Suprapubic skin (tissue), 4 donors: Measurements from ENCODE around the gene SH3RF1. TPM values are rescaled to one million over a fixed set of nuclear protein-coding genes. Genes with fewer than 3 reads are reported as not detected.

Experiments used
- DNase-seq, 2 donors: peaks; one replicate each; pipeline ENCODE4 v3.0.0-alpha.2; 2019; ENCODE audit warnings: low spot score in 2 of 2
- H3K27ac ChIP-seq: fragments of 200-600 bp; sonication (generic); one replicate; pipeline ENCODE4 v1.5.1; 2019
- H3K27me3 ChIP-seq: fragments of 200-600 bp; sonication (generic); one replicate; pipeline ENCODE4 v1.5.1; 2019
- H3K36me3 ChIP-seq: fragments of 200-600 bp; sonication (generic); one replicate; pipeline ENCODE4 v1.5.1; 2019
- H3K4me1 ChIP-seq: fragments of 200-600 bp; sonication (generic); one replicate; pipeline ENCODE4 v1.5.1; 2019
- H3K4me3 ChIP-seq: fragments of 200-600 bp; sonication (generic); one replicate; pipeline ENCODE4 v1.5.1; 2019; ENCODE audit warnings: mild to moderate bottlenecking
- H3K9me3 ChIP-seq: fragments of 200-600 bp; sonication (generic); one replicate; pipeline ENCODE4 v1.5.1; 2019
- EP300 ChIP-seq: sonication (generic); formaldehyde crosslinking; IDR thresholded peaks from one replicate; pipeline ENCODE4 v1.6.1; 2017; ENCODE audit warnings: antibody characterized with exemption
- POLR2A ChIP-seq, 2 donors: fragments of 450-650 bp; IDR thresholded peaks; one replicate each; pipeline ENCODE4 v1.6.1; 2017; ENCODE audit warnings: antibody characterized with exemption in 2 of 2, mild to moderate bottlenecking in 2 of 2, moderate library complexity in 2 of 2
- POLR2AphosphoS5 ChIP-seq, 3 donors: sonication (generic); formaldehyde crosslinking; IDR thresholded peaks; one replicate each; pipeline ENCODE4 v1.6.1; 2017; ENCODE audit warnings: antibody characterized with exemption in 3 of 3
- WGBS: methylation state at CpG from one replicate; pipeline ENCODE4 v1.1.5; 2018; 5-methylcytosine and 5-hydroxymethylcytosine counted together
- total RNA-seq, 4 donors: library from RNA; depleted of rRNA; stranded (reverse); fragments of >200 nt; gene quantifications; one replicate each; pipeline ENCODE4 v1.1.0, GENCODE V29; 2016
- TF ChIP-seq, protein P1 (sequence below), 2 donors: fragments of 200-600 bp in 1 of 2; fragments of 450-650 bp in 1 of 2; sonication (generic) in 1 of 2; IDR thresholded peaks; one replicate each; pipeline ENCODE4 v1.5.1; 2016 to 2019; ENCODE audit warnings: antibody characterized with exemption in 2 of 2, mild to moderate bottlenecking in 1 of 2, moderate library complexity in 1 of 2

SH3RF1 gene
- total RNA-seq, 4 donors from 2014 or later: 10.8 to 18.1 (median 15.0) TPM

DNA sequence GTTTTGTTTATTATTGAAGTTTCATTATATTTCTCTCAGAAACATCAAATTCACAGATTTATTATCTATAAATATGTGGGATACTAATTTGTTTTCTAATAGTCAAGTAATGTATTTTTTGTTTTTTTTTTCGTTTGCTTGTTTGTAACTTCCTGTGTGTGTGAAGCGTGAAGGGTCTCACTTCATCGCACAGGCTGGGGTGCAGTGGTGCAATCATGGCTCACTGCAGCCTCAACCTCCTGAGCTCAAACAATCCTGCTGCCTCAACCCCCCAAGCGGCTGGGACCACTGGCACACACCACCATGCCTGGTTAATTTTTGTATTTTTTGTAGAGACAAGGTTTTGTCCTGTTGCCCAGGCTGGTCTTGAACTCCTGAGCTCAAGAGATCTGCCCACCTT lies 55.1 kb downstream of the SH3RF1 start:
- WGBS: 69% methylated on average over 4 of the region's 4 CpGs
- TF ChIP-seq EP300: no peak
- TF ChIP-seq, protein P1, sequence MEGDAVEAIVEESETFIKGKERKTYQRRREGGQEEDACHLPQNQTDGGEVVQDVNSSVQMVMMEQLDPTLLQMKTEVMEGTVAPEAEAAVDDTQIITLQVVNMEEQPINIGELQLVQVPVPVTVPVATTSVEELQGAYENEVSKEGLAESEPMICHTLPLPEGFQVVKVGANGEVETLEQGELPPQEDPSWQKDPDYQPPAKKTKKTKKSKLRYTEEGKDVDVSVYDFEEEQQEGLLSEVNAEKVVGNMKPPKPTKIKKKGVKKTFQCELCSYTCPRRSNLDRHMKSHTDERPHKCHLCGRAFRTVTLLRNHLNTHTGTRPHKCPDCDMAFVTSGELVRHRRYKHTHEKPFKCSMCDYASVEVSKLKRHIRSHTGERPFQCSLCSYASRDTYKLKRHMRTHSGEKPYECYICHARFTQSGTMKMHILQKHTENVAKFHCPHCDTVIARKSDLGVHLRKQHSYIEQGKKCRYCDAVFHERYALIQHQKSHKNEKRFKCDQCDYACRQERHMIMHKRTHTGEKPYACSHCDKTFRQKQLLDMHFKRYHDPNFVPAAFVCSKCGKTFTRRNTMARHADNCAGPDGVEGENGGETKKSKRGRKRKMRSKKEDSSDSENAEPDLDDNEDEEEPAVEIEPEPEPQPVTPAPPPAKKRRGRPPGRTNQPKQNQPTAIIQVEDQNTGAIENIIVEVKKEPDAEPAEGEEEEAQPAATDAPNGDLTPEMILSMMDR (IDR thresholded peaks at IDR 0.05): no peak
- TF ChIP-seq POLR2A (IDR thresholded peaks at IDR 0.05): no peak
- TF ChIP-seq POLR2AphosphoS5 (IDR thresholded peaks at IDR 0.05): no peak
- H3K4me3 ChIP-seq: no peak overlapping the region
- no peak overlapping the region for H3K27ac ChIP-seq
- no peak for DNase-seq
- H3K4me1 ChIP-seq: peaks cover 10% of the 10 kb centered on the region
- no peaks in the 10 kb centered on the region for H3K9me3 ChIP-seq
- no peaks in the 10 kb centered on the region for H3K27me3 ChIP-seq
- H3K36me3 ChIP-seq: peaks cover 4% of the 10 kb centered on the region

DNA sequence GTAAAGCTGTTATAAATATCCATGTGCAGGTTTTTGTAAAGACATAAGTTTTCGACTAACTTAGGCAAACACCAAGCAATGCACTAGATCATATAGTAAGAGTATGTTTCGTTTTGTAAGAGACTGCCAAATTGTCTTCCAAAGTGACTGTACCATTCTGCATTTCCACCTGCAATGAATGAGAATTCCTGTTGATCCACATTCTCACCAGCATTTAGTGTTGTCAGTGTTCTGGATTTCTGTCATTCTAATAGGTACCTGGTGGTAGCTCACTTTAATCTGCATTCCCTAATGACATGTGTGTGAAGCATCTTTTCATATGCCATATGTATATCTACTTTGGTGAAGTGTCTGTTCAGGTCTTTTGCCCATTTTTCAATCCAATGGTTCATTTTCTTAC lies 57.8 kb downstream of the SH3RF1 start:
- H3K36me3 ChIP-seq: peaks cover 4% of the 10 kb centered on the region
- no peak overlapping the region for H3K27ac ChIP-seq
- no peak overlapping the region for H3K4me3 ChIP-seq
- no peaks in the 10 kb centered on the region for H3K27me3 ChIP-seq
- WGBS: 87% methylated on average over 2 of the region's 2 CpGs
- TF ChIP-seq POLR2A (IDR thresholded peaks at IDR 0.05) (no peak), POLR2AphosphoS5 (IDR thresholded peaks at IDR 0.05) (no peak), EP300 (no peak)
- TF ChIP-seq, protein P1 (IDR thresholded peaks at IDR 0.05): no peak
- H3K9me3 ChIP-seq: no peaks in the 10 kb centered on the region
- no peak for DNase-seq
- H3K4me1 ChIP-seq: no peaks in the 10 kb centered on the region

DNA sequence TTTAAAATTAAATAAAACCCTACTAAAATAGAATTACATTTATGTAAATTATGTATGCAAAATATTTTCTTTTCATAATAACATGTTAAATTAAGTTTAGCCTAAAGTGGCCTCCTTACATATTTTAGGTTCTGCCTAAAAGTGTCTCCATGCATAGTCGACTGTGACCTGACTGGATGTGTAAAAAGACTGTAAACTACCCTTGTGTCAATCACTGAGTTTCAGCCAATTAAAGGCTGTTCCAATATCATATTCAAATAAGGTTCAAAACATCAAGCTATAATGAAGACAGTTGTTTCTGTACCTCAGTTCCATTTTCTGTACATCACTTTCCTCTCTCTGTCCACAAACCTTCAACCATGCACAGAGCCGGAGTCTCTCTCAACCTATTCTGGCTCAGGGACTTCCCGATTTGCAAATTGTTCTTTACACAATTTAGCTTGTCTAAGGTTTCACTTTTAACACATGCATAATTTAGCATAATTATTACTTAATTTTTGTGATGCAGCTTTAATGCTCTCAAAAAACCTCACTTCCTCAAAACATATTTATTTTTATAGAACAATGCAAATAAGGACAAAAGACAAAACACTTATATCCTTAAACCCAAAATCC lies 60.1 kb downstream of the SH3RF1 start:
- no peak overlapping the region for H3K4me3 ChIP-seq
- no peaks in the 10 kb centered on the region for H3K27me3 ChIP-seq
- WGBS: 80% methylated on average over 3 of the region's 3 CpGs
- peaks cover 4% of the 10 kb centered on the region for H3K36me3 ChIP-seq
- peaks cover 2% of the 10 kb centered on the region for H3K4me1 ChIP-seq
- H3K9me3 ChIP-seq: no peaks in the 10 kb centered on the region
- TF ChIP-seq POLR2A (IDR thresholded peaks at IDR 0.05): no peak
- TF ChIP-seq EP300: no peak
- TF ChIP-seq, protein P1 (IDR thresholded peaks at IDR 0.05): no peak
- TF ChIP-seq POLR2AphosphoS5 (IDR thresholded peaks at IDR 0.05): no peak
- no peak for DNase-seq
- H3K27ac ChIP-seq: no peak overlapping the region

DNA sequence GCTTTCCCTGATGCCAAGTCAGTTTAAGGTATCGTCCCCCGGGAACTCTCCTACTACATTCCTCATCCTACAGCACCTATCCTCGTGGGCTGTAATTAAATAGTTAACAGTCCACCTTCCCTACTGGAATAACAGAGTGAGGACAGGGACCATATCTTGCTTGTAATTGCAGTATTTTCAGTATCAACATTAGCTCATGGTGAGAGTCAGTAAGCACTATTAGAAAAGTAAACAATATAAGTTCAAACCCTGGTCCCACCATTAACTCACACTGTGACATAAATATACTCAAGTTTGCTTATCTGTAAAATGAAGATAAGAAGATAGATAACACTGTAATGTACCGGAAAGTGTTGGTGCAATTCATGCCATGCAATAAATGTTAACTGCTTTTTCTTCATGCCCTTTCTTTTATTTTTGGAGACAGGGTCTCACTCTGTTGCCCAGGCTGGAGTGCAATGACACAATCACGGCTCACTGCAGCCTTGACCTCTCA lies 61.3 kb downstream of the SH3RF1 start:
- Histone ChIP-seq H3K27me3 (no peaks in the 10 kb centered on the region), H3K27ac (no peak overlapping the region), H3K36me3 (peaks cover 4% of the 10 kb centered on the region), H3K9me3 (no peaks in the 10 kb centered on the region), H3K4me3 (no peak overlapping the region), H3K4me1 (peaks cover 13% of the 10 kb centered on the region)
- no peak for TF ChIP-seq EP300
- TF ChIP-seq, protein P1 (IDR thresholded peaks at IDR 0.05): no peak
- TF ChIP-seq POLR2A (IDR thresholded peaks at IDR 0.05): no peak
- TF ChIP-seq POLR2AphosphoS5 (IDR thresholded peaks at IDR 0.05): no peak
- DNase-seq: no peak
- 91% methylated on average over 5 of the region's 5 CpGs for whole genome bisulfite sequencing

DNA sequence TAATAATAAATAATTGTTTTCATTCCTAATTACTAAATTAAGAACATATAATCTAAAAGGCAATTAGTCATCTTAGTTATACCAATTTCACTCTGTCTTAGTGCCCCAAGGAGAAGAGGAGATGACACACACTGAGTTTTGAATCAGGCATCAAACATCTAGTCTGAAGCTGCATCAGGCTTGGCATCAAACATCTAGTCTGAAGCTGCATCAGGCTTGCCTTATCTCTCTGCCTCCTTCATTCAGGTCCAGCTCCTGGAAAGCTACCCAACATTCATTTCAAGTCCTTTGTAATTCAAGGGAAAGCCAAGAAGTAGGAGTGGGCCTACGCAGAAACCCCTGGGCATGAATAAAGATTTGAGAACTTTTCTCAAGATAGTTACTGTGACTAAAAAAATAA lies 62.2 kb downstream of the SH3RF1 start:
- H3K36me3 ChIP-seq: no peaks in the 10 kb centered on the region
- no peaks in the 10 kb centered on the region for H3K9me3 ChIP-seq
- H3K4me1 ChIP-seq: peaks cover 18% of the 10 kb centered on the region
- TF ChIP-seq POLR2A (IDR thresholded peaks at IDR 0.05): no peak
- TF ChIP-seq, protein P1 (IDR thresholded peaks at IDR 0.05): no peak
- TF ChIP-seq EP300: no peak
- TF ChIP-seq POLR2AphosphoS5 (IDR thresholded peaks at IDR 0.05): no peak
- H3K4me3 ChIP-seq: no peak overlapping the region
- 82% methylated on average over 1 of the region's 1 CpG for WGBS
- DNase-seq: no peak
- H3K27ac ChIP-seq: no peak overlapping the region
- H3K27me3 ChIP-seq: no peaks in the 10 kb centered on the region
